ENCODE results near the gene PIK3R4.

The PIK3R4 gene

DNA sequence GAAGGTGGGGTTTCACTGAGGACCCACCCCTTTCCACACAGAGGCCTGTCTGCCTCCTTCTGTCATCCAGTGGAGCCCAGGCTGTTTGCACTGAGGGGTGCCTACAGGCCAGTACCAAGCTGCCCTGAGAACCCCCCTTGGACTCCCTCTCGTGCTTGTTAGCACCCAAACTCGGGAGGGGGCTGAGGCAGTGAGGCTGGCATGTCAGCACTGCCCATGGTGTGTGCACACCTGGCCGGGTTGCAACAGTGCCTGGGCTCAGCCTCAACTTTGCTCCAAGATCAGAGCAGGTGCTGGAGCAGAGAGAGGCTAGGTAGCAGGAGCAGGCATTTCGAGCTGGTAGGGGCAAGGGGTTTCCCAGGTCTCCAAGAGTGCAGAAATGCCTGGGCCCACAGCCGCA, 90.0 kb downstream of the PIK3R4 start:
- no peak for DNase-seq
- in situ Hi-C loops (cut with HindIII; ENCODE audit: low pct_ligation_motif_present, low pct_unique_long_range_greater_than_20kb, low sequenced_read_pairs): no loop called here

DNA sequence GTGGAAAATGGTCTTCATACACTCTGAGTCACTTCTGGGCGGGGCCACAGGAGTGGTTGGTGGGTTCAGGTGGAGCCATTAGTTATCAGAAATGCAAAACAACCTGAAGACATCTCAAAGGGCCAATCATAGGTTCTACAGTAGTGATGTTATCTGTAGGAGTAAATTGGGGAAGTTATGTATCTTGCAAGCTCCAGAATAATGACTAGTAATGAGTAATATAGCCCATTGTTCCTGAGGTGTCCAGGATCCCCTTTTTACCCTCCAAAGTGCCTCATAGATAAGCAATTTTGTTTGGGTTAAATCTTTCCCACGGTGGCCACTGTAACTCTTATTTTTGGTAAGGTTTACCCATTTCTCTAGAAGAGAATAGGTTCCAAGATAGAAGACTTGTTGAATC, 91.7 kb downstream of the PIK3R4 start:
- in situ Hi-C loops (cut with HindIII; ENCODE audit: low pct_ligation_motif_present, low pct_unique_long_range_greater_than_20kb, low sequenced_read_pairs): no loop called here
- no peak for DNase-seq

- in situ Hi-C loops (cut with HindIII; ENCODE audit: low pct_ligation_motif_present, low pct_unique_long_range_greater_than_20kb, low sequenced_read_pairs): no loop called here
- DNase-seq: no peak
These were observed 92.5 kb downstream of the PIK3R4 start for GRCh38 chr3:130654091-130654490.

DNA sequence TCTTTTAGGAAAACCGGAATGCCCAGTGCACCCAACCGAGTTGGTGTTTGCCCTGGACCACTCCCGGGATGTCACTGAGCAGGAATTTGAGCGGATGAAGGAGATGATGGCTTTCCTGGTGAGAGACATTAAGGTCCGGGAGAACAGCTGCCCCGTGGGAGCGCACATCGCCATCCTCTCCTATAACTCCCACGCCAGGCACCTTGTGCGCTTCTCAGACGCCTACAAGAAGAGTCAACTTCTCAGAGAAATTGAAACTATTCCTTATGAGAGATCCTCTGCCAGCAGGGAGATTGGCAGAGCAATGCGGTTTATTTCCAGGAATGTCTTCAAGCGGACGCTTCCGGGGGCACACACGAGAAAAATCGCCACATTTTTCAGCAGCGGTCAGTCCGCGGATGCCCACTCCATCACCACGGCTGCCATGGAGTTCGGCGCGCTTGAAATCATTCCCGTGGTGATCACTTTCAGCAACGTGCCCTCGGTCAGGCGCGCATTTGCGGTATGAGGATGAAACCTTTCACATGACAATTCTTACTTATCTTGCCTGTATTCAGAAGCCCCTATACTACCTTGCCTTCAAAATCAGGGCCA, 97.5 kb downstream of the PIK3R4 start:
- no peak for DNase-seq
- in situ Hi-C loops (cut with HindIII; ENCODE audit: low pct_ligation_motif_present, low pct_unique_long_range_greater_than_20kb, low sequenced_read_pairs): no loop called here

DNA sequence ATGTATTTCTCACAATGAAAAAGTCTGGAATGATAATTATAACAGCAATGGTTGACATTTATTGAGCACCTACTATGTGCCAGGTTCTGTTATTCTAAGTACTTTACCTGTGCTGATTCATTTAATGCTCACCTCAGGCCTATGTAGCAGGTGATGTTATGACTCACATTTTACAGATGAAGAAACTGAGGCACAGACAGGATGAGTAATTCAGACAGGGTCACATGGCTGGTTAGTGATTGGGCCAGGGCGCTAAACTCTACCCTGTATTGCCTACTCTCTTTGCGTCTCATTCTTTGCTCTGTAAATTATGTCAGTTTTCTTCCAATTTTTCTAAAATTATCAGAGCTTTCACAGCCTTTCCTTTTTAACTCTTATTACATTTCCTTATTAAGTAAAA, 98.3 kb downstream of the PIK3R4 start:
- DNase-seq: no peak
- in situ Hi-C loops (cut with HindIII; ENCODE audit: low pct_ligation_motif_present, low pct_unique_long_range_greater_than_20kb, low sequenced_read_pairs): no loop called here

GRCh38 chr3:130645261-130645660, 101.4 kb downstream of the PIK3R4 start:
- in situ Hi-C loops (cut with HindIII; ENCODE audit: low pct_ligation_motif_present, low pct_unique_long_range_greater_than_20kb, low sequenced_read_pairs): no loop called here
- no peak for DNase-seq

DNA sequence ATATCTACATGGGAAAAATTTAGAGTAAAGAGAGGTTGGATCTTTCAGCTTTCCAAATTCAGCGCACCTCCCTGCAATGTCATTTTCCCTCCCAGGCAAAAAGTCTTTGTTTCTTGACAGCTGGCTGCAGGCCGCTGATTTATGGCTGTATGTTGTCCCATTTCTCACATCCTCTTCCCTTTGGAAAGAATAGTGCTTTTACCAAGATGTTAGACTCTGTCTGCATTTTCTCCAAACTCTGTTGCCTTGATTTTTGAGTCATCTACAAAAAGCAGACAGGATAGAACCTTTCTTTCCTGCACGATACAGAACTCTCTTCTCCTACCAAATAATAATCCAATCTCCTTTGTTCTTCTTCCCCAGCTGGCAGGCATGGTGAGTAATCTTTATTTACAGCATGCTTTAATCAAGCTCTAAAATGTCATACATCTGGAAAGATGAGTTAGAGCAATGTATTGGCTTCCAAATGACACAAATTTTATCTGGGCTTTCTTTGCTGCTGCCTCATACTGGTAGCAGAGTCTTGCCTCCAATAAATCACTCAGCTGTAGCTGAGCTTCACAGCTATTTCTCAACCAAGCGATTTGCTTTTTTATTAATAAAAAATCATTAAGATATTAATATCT, 101.9 kb downstream of the PIK3R4 start:
- in situ Hi-C loops (cut with HindIII; ENCODE audit: low pct_ligation_motif_present, low pct_unique_long_range_greater_than_20kb, low sequenced_read_pairs): no loop called here
- DNase-seq: no peak

DNA sequence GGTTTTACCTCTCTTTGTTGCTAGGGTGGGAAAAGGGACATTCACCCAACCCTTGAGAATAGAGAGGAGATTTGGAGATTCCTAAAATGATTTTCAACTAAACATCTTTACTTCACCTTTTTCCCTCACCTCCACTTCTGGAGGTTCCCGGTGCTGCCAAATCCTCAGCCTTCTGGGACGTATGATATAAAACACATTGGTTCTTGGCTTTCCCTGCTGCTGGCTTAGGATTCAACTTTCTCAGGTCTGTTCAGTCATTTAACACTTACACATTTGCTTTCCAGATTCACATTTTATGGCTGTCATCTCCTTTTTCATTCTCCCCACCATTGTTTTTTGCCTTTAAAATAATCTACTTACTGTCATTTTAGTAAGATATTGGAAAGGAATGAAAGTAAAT, 106.6 kb downstream of the PIK3R4 start:
- in situ Hi-C loops (cut with HindIII; ENCODE audit: low pct_ligation_motif_present, low pct_unique_long_range_greater_than_20kb, low sequenced_read_pairs): no loop called here

DNA sequence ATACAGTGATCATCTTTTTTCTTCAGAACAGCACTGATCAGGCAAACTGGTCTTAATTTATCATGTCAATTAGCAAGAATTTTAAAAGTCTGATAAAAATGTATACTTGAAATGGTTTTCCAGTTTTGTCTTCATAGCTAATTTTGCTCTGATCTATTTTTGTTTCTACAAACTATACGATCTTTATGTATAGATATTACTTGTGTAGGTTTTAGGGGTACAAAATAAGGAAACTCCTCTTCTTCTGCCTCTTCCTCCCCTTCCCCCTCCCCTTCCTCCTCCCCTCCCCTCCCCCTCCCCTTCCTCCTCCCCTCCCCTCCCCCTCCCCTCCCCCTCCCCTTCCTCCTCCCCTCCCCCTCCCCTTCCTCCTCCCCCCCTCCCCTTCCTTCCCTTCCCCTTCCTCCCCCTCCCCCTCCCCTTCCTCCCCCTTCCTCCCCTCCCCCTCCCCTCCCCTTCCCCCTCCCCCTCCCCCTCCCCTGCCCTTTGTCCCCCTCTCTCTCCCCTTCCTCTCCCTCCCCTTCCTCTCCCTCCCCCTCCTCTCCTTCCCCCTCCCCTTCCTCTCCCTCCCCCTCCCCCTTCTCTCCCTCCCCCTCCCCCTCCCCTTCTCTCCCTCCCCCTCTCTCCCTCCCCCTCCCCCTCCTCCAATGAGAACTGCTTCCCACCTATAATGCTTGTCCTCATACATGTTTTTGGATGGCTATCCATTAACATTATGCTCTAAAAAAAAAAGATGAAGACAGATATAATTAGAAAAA, 110.0 kb downstream of the PIK3R4 start:
- in situ Hi-C loops (cut with HindIII; ENCODE audit: low pct_ligation_motif_present, low pct_unique_long_range_greater_than_20kb, low sequenced_read_pairs): no loop called here
- DNase-seq: no peak

More for the DNA sequence above, 106.6 kb downstream of the PIK3R4 start:
- no peak for DNase-seq

GRCh38 chr3:130635978-130636377, 110.7 kb downstream of the PIK3R4 start:
- DNase-seq: no peak
- in situ Hi-C loops (cut with HindIII; ENCODE audit: low pct_ligation_motif_present, low pct_unique_long_range_greater_than_20kb, low sequenced_read_pairs): no loop called here

- in situ Hi-C loops (cut with HindIII; ENCODE audit: low pct_ligation_motif_present, low pct_unique_long_range_greater_than_20kb, low sequenced_read_pairs): no loop called here
- no peak for DNase-seq
These were observed 111.3 kb downstream of the PIK3R4 start for GRCh38 chr3:130635285-130635684.
